ENCODE measurements around the gene PGLYRP1.

The PGLYRP1 gene

DNA sequence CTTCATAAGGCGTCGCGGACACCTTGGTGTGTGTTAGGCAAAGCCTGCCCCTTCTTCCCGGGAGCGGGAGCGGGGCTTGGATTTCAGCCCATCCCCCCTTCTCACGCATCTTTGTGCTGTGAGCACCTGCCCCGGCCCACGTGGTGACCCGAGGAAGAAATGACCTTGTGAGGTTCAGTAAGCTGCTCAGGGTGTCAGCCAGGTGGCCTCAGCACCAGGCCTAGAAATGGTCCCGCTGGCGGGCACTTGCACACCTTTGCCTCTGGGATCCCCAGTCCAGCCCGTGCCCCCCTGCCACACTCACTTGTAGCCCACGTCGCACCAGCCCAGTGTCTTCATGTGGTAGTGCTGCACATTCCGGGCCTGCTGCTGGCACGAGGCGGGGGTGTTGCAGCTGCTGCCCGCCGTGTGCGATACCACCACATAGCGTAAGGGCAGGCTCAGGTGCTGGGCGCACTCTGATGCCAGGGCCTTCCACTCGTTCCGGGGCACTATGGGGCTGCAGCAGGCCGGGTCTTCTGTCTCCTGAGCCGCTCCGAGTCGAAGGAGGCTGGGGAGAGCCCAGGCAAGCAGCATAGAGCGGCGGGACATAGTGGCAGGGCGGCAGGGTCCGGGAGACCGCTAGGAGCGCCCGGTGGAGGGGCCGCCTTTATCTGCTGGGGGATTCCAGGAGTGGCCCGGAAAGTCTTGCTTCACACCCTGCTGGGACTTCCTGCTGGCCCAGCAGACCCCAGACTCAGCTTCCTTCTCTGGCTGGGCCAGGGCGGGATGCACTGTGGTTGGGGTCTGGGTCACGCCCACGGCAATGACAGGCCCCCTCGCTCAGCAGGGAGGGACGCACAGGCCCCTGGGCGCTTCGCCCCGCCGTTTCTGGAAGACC is at the start of gene PGLYRP1:
Gene PGLYRP1 (minus strand): TSS at position 623 of the 880 bp plus-strand sequence. CDS start 32 bp downstream, at position 591.
- DNase-seq (ENCODE audit: low read depth in 2 of 3, low spot score in 2 of 3), result no peak

DNA sequence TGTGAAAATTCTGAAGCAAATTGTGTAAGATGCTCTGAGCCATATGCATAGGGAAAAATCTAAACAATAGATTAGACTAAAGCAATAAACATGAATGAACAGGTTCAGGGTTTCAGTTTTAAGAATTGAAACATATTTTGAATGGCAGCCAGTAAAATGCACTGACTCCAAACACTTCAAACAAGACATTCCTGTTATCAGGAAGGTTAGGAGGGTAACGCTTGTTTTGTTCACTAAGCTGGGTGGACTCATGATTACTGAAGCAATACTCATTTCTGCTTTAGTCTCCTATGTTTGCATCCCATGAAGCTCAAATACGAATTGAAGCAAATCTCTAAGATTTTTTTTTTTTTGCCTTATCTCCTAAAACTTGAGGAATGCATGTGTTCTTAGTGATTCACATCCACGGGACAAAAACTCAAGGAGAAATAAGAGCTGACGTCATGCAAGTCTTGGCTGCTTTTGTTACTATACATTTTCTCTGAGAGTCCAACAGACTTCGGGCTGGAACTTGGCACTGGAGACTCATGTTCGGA is 47.0 kb upstream of the PGLYRP1 start:
- DNase-seq (ENCODE audit: low read depth in 2 of 3, low spot score in 2 of 3), result no peak

DNA sequence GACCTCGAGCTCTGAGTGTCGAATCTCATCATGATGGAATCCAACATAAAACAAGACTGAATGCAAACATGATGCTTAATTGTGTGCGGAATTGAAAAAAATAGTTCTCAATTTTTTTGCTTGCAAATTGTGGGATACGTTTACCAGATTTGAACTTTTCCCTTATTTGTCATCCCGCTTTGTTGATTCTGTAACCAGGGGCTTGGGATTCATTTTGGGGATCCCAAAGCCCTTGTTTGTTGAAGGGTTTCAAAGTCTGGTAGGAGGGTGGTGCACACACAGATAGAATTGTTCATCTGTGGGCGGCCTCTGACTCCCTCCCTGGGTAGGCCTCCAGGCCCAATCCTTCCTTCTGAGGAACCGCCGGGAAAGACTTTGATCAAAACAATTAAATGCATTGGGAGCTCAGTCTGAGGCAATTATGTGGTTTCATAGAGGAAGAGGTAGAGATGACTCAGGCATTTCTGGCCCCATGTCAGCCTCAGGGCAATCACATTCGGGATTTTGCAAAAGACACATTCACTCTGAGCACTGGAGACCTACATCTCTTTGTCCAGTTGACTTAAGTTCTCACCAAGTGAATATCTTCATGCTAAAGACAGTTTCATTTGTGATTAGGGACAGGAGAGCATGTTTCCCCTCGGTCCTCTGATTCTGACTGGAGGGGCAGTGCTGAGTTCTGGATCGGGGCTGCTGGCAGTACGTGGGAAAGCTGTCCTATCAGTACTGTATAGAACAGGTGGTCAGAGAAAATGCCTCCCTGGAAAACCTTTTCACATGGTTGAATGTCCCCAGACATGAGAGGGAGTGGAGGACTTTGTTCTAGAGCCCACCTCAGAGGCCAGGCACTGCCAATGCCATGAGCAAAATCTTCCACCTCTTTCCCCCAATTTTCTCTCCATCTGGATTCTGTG is 45.7 kb upstream of the PGLYRP1 start:
- DNase-seq (ENCODE audit: low read depth in 2 of 3, low spot score in 2 of 3), result no peak

DNA sequence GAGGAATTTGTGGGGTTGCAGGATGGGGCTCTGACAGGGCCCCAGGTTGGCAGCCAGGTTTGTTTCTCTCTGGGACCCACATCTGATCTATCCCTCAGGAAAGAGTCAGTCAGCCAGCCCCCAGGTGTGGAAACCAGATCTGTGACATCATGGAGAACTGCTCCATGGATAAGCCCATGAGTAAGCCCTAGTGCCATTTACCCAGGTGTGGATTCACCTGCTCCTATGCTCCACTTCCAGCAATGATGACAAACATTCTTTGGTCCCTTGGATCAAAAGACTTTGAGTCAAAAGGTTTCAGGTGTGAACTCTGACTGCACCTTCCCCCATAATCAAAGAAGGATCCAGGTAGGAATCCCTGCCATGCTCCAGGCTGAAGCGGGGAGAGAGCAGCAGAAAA is 44.8 kb upstream of the PGLYRP1 start:
- DNase-seq (ENCODE audit: low read depth in 2 of 3, low spot score in 2 of 3), result no peak

DNA sequence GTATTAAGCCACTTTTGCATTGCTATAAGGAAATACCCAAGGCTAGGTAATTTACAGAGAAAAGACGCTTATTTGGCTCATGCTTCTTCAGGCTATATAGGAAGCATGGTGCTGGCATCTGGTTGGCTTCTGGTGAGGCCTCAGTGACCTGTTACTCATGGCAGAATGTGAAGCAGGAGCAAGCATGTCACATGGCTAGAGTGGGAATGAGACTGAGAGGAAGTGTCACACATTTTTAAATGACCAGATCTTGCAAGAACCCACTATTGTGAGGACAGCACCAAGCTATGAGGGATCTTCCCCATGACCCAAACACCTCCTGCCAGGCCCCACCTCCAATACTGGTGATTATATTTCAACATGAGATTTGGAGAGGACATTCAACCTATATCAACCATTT is 43.6 kb upstream of the PGLYRP1 start:
- DNase-seq (ENCODE audit: low read depth in 2 of 3, low spot score in 2 of 3), result no peak

GRCh38 chr19:46065486-46066071 is 42.7 kb upstream of the PGLYRP1 start:
- no peak for DNase-seq (ENCODE audit: low read depth in 2 of 3, low spot score in 2 of 3)

- DNase-seq (ENCODE audit: low read depth in 2 of 3, low spot score in 2 of 3), result no peak
Measured at GRCh38 chr19:46063201-46063600, 40.3 kb upstream of the PGLYRP1 start.

- DNase-seq (ENCODE audit: low read depth in 2 of 3, low spot score in 2 of 3), result no peak
Measured at GRCh38 chr19:46060012-46060411, 37.2 kb upstream of the PGLYRP1 start.

DNA sequence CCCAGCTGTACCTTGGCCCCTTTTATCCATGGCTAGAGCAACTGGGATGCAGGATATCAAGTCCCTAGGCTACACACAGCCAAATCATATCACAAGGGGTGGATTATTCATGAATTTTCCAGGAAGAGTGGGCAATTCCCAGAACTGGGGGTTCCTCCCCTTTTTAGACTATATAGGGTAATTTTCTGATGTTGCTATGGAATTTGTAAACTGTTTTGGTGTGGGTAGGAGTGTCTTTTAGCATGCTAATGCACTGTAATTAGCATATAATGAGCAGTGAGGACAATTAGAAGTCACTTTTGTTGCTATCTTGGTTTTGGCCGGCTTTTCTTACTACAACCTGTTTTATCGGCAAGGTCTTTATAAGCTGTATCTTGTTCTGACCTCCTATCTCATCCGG is 35.9 kb upstream of the PGLYRP1 start:
- DNase-seq (ENCODE audit: low read depth in 2 of 3, low spot score in 2 of 3), result no peak

- no peak for DNase-seq (ENCODE audit: low read depth in 2 of 3, low spot score in 2 of 3)
Measured at GRCh38 chr19:46056536-46056935, 33.7 kb upstream of the PGLYRP1 start.

DNA sequence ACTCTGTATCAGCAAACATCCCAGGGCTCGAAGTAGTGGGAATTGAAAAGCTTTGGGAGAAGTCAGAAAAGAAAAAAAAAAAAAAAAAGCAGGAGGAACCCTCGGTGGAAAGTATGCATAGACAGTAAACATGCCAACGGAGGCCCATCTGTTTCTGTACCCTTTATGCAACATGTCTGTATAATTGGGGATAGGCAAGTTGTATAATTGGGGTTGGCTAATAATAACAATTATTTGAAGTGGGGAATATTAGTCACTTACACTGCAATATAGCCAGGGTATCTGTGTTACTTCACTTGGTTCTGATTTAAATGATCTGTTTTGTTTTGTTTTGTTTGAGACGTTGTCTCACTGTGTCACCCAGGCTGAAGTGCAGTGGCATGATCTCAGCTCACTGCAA is 30.0 kb upstream of the PGLYRP1 start:
- DNase-seq (ENCODE audit: low read depth in 2 of 3, low spot score in 2 of 3), result no peak

DNA sequence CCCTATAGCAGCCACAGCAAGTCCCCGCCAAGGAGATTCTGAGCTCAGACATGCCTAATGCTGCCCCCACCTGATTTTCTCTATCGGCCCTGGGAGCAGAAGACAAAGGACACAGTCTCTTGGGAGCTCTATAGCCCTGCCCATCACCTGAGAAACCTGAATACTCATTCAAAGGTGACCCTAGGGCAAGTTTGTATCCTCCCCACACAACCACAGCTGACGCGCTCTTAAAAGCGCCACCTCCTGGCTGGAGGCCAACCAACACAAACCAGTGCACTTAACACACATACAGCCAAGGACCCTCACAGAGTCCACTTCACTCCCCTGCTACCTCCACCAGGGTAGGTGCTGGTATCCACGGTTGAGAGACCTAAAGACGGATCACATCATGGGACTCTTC is 26.7 kb upstream of the PGLYRP1 start:
- DNase-seq (ENCODE audit: low read depth in 2 of 3, low spot score in 2 of 3), result no peak

GRCh38 chr19:46043519-46043918 is 20.7 kb upstream of the PGLYRP1 start:
- DNase-seq (ENCODE audit: low read depth in 2 of 3, low spot score in 2 of 3), result no peak

- DNase-seq (ENCODE audit: low read depth in 2 of 3, low spot score in 2 of 3), result no peak
Measured at GRCh38 chr19:46042252-46042883, 19.5 kb upstream of the PGLYRP1 start.

DNA sequence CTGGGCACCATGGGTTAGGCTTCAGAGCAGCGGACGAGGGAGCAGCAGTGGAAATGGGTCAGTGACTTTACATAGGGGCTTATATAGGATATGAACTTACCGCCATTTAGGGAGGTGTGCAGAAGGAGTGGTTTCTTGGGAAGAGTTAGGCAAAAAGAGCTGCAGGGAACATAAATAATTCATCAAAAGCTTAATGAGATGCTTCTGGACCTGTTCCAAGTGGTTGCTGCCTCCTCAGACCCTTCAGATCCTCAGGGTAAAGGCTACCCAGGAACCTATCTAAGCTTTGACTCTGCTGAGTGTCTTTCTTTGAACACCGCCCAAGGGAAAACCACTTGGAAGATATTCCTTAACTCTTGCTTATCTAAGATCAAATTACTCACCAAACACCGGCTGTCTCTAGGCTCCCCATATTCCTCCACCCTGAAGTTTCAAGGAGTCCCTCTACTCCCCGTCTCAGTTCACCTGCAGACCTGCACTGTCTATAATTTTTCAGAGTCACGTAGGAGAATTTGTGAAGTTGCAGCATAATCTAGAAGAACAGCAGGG is 18.2 kb upstream of the PGLYRP1 start, which contains the start of gene IGFL4:
Gene IGFL4 (minus strand): TSS at position 51 of the 549 bp plus-strand sequence. CDS start 40 bp downstream, at position 11.
- DNase-seq (ENCODE audit: low read depth in 2 of 3, low spot score in 2 of 3), result no peak

- DNase-seq (ENCODE audit: low read depth in 2 of 3, low spot score in 2 of 3), result no peak
Measured at GRCh38 chr19:46040125-46040524, 17.3 kb upstream of the PGLYRP1 start.

GRCh38 chr19:46036744-46037128 is 13.9 kb upstream of the PGLYRP1 start:
- DNase-seq (ENCODE audit: low read depth in 2 of 3, low spot score in 2 of 3), result no peak

DNA sequence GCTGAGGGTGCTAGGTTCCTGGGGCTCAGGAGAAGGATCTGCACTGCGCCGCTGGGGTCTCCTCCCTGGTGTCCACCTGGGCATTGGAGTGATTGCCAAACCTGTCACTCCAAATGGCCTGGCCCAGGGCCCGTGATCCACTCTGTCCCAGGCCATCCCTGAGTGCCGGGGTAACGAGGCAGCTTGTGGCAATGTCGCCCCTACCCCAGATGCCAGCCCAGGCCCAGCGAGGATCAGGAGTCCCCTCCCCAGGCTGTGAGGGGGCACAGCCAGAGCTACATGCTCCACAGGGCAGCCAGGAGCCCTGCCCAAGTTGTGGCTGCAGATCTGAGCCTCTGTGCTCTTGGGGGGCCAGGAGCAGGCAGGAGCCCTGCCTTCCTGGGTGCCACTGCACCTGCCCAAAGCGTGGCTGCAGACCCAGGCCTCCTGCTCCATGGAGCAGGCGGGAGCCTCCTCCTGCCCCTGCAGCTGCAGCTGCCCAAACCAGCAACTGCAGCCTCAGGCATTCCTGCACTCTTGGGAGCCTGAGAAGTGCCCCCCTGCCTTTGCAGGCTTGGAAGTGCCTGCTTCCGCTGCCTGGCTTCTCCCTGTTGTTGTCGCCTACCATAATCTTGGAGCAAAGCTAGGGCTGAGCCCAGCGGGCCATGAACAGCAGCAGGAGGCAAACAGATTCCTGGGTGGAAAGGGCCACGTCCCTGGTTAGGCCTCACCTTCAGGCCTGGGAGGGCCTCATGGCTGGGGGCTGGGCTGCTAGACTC is 13.3 kb upstream of the PGLYRP1 start:
- DNase-seq (ENCODE audit: low read depth in 2 of 3, low spot score in 2 of 3), result no peak

- no peak for DNase-seq (ENCODE audit: low read depth in 2 of 3, low spot score in 2 of 3)
Measured at GRCh38 chr19:46035546-46035945, 12.7 kb upstream of the PGLYRP1 start.

DNA sequence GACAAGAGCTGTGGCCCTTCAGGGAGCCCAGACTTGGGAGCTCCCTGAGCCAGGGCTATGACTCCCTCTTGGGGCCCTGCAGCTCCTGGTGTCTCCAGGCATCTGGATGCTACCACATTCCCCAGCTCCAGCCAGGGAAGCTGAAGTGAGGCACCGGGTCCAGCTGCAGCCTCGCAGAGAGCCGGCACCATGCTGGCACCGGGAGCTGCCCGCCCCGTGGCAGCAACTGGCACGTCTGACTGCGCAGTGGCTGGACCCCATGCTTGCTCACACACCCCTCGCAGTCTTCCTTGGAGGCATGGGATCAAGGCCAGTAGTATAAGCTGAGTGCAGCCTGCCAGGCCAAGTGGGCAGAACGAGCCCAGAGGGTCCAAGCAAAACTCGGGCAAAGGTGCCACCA is 10.5 kb upstream of the PGLYRP1 start:
- DNase-seq (ENCODE audit: low read depth in 2 of 3, low spot score in 2 of 3), result no peak
